ENCODE data around the gene INF2. TPM values are rescaled to one million over a fixed set of nuclear protein-coding genes. Genes with fewer than 3 reads are reported as not detected.
"Not testable (repeated sequence)": the region's sequence is repeated elsewhere in the genome, so short reads cannot be mapped to it uniquely, and the experiment has no call there.

Gene INF2
- total RNA-seq, 1 experiment from 2014 or later: 70.9 TPM

GRCh38 chr14:104726600-104727451 lies 37.4 kb downstream of the INF2 start:
- Histone ChIP-seq H3K4me3 (ENCODE audit: low read depth, low read length, poor library complexity, severe bottlenecking) (no peak overlapping the region), H3K27me3 (replicated peaks; ENCODE audit: insufficient read depth, low read depth, low read length, poor library complexity) (no peaks in the 10 kb centered on the region), H3K36me3 (ENCODE audit: insufficient read depth, low read length, poor library complexity, severe bottlenecking) (no peaks in the 10 kb centered on the region), H3K27ac (ENCODE audit: low read depth, low read length, poor library complexity, severe bottlenecking) (no peak overlapping the region), H3K4me1 (ENCODE audit: insufficient read depth, low read length, poor library complexity, severe bottlenecking) (peaks cover 9% of the 10 kb centered on the region), H3K9me3 (ENCODE audit: low read depth, low read length, poor library complexity, severe bottlenecking) (no peaks in the 10 kb centered on the region)
- no TSS peak for BruUV-seq (replicated peaks)
- TF ChIP-seq EZH2 (IDR thresholded peaks at IDR 0.05; ENCODE audit: borderline replicate concordance, low read depth, low read length, poor library complexity, severe bottlenecking) (no peak), CTCF (conservative IDR thresholded peaks at IDR 0.05; ENCODE audit: low read depth, low read length) (no peak)
- POLR2A ChIA-PET (ENCODE audit: low non-redundant PET): interaction anchor here (0.6 kb wide), 1 partner anchor 49 kb away, joined by 3 read pairs; no protein-coding TSS in a partner anchor
- no peak for DNase-seq (ENCODE audit: low spot score)
- intact Hi-C loops (cut with micrococcal nuclease; ENCODE audit: unreplicated experiment): no loop called here
- CTCF ChIA-PET: no interaction called here

GRCh38 chr14:104728631-104729030 lies 39.2 kb downstream of the INF2 start:
- intact Hi-C loops (cut with micrococcal nuclease; ENCODE audit: unreplicated experiment): no loop called here
- no peak overlapping the region for H3K4me3 ChIP-seq (ENCODE audit: low read depth, low read length, poor library complexity, severe bottlenecking)
- BruUV-seq (replicated peaks): no TSS peak
- ChIA-PET CTCF (no interaction called here), POLR2A (ENCODE audit: low non-redundant PET) (no interaction called here)
- no peak for DNase-seq (ENCODE audit: low spot score)
- no peak for TF ChIP-seq CTCF (conservative IDR thresholded peaks at IDR 0.05; ENCODE audit: low read depth, low read length)
- TF ChIP-seq EZH2 (IDR thresholded peaks at IDR 0.05; ENCODE audit: borderline replicate concordance, low read depth, low read length, poor library complexity, severe bottlenecking): no peak
- H3K36me3 ChIP-seq (ENCODE audit: insufficient read depth, low read length, poor library complexity, severe bottlenecking): no peaks in the 10 kb centered on the region
- H3K4me1 ChIP-seq (ENCODE audit: insufficient read depth, low read length, poor library complexity, severe bottlenecking): peaks cover 9% of the 10 kb centered on the region
- no peak overlapping the region for H3K27ac ChIP-seq (ENCODE audit: low read depth, low read length, poor library complexity, severe bottlenecking)
- H3K9me3 ChIP-seq (ENCODE audit: low read depth, low read length, poor library complexity, severe bottlenecking): no peaks in the 10 kb centered on the region
- no peaks in the 10 kb centered on the region for H3K27me3 ChIP-seq (replicated peaks; ENCODE audit: insufficient read depth, low read depth, low read length, poor library complexity)

GRCh38 chr14:104729176-104729834 lies 39.9 kb downstream of the INF2 start:
- H3K4me1 ChIP-seq (ENCODE audit: insufficient read depth, low read length, poor library complexity, severe bottlenecking); DNase-seq (ENCODE audit: low spot score); H3K4me3 ChIP-seq (ENCODE audit: low read depth, low read length, poor library complexity, severe bottlenecking); H3K27ac ChIP-seq (ENCODE audit: low read depth, low read length, poor library complexity, severe bottlenecking); H3K36me3 ChIP-seq (ENCODE audit: insufficient read depth, low read length, poor library complexity, severe bottlenecking); intact Hi-C loops (cut with micrococcal nuclease; ENCODE audit: unreplicated experiment); H3K27me3 ChIP-seq (replicated peaks; ENCODE audit: insufficient read depth, low read depth, low read length, poor library complexity); BruUV-seq (replicated peaks); H3K9me3 ChIP-seq (ENCODE audit: low read depth, low read length, poor library complexity, severe bottlenecking); POLR2A ChIA-PET (ENCODE audit: low non-redundant PET): not testable (repeated sequence)
- CTCF ChIA-PET: interaction anchor here (0.6 kb wide), 1 partner anchor 290 kb away, joined by 3 read pairs; no protein-coding TSS in a partner anchor
